B cell (primary cell): Measurements from ENCODE around the gene ACTN1.

ENCODE experiments used
- EZH2 ChIP-seq: IDR thresholded peaks from 2 replicates; pipeline ENCODE4 v1.6.1; 2012; ENCODE audit warnings: borderline replicate concordance, low read depth, mild to moderate bottlenecking, moderate library complexity, low read length; ENCODE audit not compliant: insufficient read depth, poor library complexity, severe bottlenecking
- TF ChIP-seq, protein P1 (sequence below): fragments of 200-600 bp; IDR thresholded peaks from one replicate; pipeline ENCODE4 v1.8.0; 2022; ENCODE audit warnings: antibody characterized with exemption, mild to moderate bottlenecking

DNA sequence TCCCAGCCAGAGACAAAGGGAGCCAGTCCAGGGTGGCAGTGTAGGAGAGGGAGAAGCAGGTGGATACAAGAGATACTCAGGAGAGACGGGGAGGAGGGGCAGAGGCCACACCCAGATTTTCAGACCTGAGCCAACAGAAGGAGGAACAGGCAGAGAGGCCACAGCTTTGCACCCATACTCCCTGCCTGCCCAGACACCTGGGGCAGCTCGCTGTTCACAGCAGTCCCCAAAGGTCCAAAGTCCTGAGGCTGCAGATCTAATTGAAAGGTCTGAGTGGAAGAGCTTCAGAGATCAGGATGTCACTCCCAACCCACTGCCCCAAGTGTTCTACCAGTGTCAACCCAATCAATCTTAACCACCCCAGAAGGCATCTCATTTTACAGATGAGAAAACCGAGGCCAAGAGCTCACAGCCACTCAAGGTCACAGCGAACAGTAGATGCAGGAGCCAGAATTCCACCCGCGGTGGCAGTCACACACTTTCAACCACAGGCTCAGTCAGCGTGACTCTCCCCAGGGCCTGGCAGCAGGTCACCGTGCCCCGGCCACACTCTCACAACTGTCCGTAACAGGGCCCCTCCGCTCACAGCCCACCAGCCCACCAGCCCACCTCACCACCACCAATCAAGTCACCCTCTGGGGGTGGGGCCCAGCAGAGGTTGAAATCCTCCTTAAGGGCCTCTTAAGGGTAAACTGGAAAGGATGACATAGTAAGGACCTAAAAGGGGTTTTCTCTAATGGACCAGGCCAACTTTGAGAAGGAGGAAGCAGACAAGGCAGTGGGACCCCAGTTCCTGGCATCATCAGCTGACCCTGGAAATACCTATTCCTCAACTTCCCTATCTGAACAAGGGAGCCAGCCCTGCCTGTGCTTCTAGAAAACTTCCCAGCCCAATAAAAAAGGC lies 33.3 kb downstream of the ACTN1 start:
- TF ChIP-seq, protein P1, sequence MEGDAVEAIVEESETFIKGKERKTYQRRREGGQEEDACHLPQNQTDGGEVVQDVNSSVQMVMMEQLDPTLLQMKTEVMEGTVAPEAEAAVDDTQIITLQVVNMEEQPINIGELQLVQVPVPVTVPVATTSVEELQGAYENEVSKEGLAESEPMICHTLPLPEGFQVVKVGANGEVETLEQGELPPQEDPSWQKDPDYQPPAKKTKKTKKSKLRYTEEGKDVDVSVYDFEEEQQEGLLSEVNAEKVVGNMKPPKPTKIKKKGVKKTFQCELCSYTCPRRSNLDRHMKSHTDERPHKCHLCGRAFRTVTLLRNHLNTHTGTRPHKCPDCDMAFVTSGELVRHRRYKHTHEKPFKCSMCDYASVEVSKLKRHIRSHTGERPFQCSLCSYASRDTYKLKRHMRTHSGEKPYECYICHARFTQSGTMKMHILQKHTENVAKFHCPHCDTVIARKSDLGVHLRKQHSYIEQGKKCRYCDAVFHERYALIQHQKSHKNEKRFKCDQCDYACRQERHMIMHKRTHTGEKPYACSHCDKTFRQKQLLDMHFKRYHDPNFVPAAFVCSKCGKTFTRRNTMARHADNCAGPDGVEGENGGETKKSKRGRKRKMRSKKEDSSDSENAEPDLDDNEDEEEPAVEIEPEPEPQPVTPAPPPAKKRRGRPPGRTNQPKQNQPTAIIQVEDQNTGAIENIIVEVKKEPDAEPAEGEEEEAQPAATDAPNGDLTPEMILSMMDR: no peak
- no peak for TF ChIP-seq EZH2
